Activated naive CD8-positive, alpha-beta T cell (primary cell): Measurements from ENCODE around the gene POU2F1.
A peak's percentile ranks its signal among the peaks of the same experiment; 100 is the strongest.

Source experiments
- H3K27ac Mint-ChIP-seq: one replicate; pipeline ENCODE4 v1.8.0; 2021; ENCODE audit warnings: mixed read lengths
- H3K27me3 Mint-ChIP-seq: one replicate; pipeline ENCODE4 v1.8.0; 2021; ENCODE audit warnings: mixed read lengths
- H3K36me3 Mint-ChIP-seq: one replicate; pipeline ENCODE4 v1.8.0; 2021; ENCODE audit warnings: mixed read lengths
- H3K4me1 Mint-ChIP-seq: one replicate; pipeline ENCODE4 v1.8.0; 2021; ENCODE audit warnings: low read depth, mixed read lengths
- H3K4me3 Mint-ChIP-seq: one replicate; pipeline ENCODE4 v1.8.0; 2021; ENCODE audit warnings: mild to moderate bottlenecking, mixed read lengths
- H3K9me3 Mint-ChIP-seq: one replicate; pipeline ENCODE4 v1.8.0; 2021; ENCODE audit warnings: low read depth, mixed read lengths

The POU2F1 gene

DNA sequence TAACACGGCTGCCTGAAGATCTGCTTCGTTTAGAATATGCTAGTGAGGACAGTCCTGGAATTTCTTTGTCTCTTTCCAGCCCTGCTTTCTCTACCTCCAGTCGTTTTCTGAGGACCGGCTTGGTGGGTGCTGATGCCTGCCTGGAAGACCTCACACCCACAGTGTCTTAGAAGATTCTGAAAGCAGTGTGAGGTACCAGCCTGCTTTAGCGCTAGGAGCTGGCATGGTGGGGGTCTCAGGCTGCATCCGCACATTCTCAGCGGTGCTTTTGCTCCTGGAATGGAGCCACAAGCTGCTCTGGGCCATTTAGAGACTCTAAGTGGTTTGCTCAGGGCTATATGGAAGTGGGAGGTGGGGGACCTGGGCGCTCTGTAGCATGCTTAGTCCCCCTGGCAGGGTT, 236.2 kb downstream of the POU2F1 start:
- Mint-ChIP-seq H3K4me3 (peak overlapping the region; percentile 78), H3K4me1 (peaks cover 67% of the 10 kb centered on the region), H3K36me3 (no peaks in the 10 kb centered on the region), H3K27ac (peak overlapping the region; percentile 91), H3K27me3 (no peaks in the 10 kb centered on the region), H3K9me3 (no peaks in the 10 kb centered on the region)

DNA sequence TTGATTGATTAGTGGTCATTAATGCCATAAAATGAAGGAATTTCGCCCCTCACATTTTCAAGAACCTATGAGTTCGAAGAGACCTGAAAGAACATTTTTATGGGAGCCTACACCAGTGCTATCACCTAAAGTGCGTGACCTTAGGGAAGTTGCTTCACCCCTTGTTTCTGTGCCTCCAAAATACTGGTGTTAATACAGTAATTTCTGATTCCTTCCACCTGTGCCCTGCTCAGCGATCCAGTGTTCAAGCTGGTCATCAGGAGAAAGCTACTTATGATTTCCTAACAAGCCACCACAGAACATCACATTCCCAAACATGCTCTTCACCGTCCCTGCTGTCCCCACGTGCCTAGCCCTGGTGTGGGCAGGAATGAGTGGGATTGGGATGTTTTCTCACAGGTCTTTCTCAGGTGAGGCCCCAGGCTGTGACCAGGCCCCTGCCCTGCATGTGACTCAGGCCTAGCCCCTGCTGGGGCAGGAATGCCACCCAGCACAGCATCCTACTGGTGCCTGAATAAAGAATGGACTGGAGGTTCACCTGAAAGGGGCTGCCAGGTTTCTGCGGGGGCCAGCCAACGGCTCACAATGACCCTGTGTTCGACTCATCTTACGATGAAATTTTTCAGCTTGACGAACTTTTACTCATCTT, 237.4 kb downstream of the POU2F1 start:
- H3K27me3 Mint-ChIP-seq = no peaks in the 10 kb centered on the region
- no peaks in the 10 kb centered on the region for H3K9me3 Mint-ChIP-seq
- peaks cover 61% of the 10 kb centered on the region for H3K4me1 Mint-ChIP-seq
- H3K27ac Mint-ChIP-seq = peak overlapping the region; percentile 91
- H3K4me3 Mint-ChIP-seq = no peak overlapping the region
- peaks cover 3% of the 10 kb centered on the region for H3K36me3 Mint-ChIP-seq

DNA sequence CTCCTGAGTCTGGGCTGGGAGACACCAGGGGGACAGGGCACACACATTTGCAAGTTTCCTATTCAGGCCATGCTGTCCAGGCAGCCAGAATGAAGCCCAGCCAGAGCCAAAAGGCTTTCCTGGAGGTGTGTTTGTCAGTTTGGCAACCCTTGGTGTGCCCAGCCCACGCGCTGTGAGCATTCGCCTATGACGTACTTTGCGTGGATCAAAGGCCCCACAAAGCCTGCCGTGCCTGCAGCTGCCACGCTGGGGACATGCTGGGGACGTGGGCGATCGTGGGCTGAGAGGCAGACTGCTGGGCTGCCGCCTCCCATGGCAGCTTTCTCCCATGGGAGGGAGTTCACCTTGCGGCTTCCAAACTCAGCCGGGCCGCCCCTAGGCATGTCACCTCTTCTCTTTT, 240.2 kb downstream of the POU2F1 start:
- Mint-ChIP-seq H3K27ac (peak overlapping the region; percentile 88), H3K36me3 (peaks cover 6% of the 10 kb centered on the region), H3K27me3 (no peaks in the 10 kb centered on the region), H3K9me3 (no peaks in the 10 kb centered on the region), H3K4me3 (peak overlapping the region; percentile 58), H3K4me1 (peaks cover 73% of the 10 kb centered on the region)

- H3K27ac Mint-ChIP-seq = peak overlapping the region; percentile 90
- peaks cover 67% of the 10 kb centered on the region for H3K4me1 Mint-ChIP-seq
- peaks cover 6% of the 10 kb centered on the region for H3K36me3 Mint-ChIP-seq
- H3K4me3 Mint-ChIP-seq = no peak overlapping the region
- H3K27me3 Mint-ChIP-seq = no peaks in the 10 kb centered on the region
- H3K9me3 Mint-ChIP-seq = no peaks in the 10 kb centered on the region
Observed at GRCh38 chr1:167462341-167462740, 241.7 kb downstream of the POU2F1 start.

GRCh38 chr1:167463080-167463479, 242.4 kb downstream of the POU2F1 start:
- H3K4me1 Mint-ChIP-seq = peaks cover 67% of the 10 kb centered on the region

DNA sequence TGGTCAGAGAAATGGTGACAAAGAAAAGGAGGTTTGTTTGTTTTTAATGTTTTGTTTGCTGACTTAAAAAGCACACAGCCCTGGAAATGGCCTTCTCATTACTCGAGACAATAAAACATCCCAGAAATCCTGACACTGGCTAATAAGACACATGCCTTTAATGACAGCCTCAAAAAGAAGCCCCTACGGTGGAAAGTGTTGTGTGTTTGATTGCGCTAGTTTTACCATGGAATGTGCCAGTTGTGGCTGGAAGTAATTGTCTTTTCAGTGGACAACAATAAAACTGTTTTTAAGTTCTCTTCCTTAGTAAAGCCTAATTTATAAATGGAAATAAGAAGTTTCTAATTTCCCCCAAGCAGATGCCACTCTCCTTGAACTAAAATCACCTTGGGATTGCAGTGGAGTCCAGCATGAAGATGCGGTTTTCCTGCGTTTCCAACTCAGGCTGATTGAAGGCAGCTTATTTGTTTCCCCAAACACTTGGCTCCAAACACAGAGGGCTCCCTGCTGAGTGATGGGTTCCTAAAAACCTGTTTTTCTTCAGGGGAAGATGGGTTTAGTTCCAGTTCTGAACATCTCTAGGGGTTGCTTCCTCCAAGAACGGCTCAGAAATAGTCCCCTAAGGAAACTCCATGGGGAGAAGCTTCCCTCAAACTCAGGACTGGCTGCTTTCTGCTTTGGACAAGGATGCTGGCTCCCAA, 243.3 kb downstream of the POU2F1 start:
- Mint-ChIP-seq H3K27ac (peak overlapping the region; percentile 90), H3K36me3 (peaks cover 6% of the 10 kb centered on the region), H3K27me3 (no peaks in the 10 kb centered on the region), H3K4me3 (no peak overlapping the region), H3K4me1 (peaks cover 74% of the 10 kb centered on the region), H3K9me3 (no peaks in the 10 kb centered on the region)

More at GRCh38 chr1:167463080-167463479, 242.4 kb downstream of the POU2F1 start:
- Mint-ChIP-seq H3K9me3 (no peaks in the 10 kb centered on the region), H3K36me3 (peaks cover 6% of the 10 kb centered on the region), H3K27me3 (no peaks in the 10 kb centered on the region), H3K4me3 (no peak overlapping the region), H3K27ac (peak overlapping the region; percentile 90)

DNA sequence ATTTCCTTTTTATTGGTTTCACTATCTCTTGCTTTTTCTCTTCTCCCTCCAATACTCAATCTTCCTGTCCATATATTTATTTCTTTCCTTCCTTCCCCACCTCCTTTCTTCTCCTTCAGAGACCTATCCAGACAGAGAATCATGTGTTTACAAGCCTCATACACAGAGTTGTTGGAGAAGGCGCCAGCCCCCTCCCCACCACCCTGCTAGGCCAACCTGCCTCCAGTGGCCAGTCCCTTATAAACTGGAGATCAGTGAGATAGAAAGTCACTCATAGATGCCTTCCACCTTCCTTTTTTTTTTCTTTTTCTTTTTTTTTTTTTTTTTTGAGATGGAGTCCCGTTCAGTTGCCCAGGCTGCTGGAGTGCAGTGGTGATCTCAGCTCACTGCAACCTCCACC, 244.3 kb downstream of the POU2F1 start:
- Mint-ChIP-seq H3K27me3 (no peaks in the 10 kb centered on the region), H3K9me3 (no peaks in the 10 kb centered on the region), H3K4me3 (peak overlapping the region; percentile 3), H3K27ac (peak overlapping the region; percentile 90), H3K4me1 (peaks cover 77% of the 10 kb centered on the region), H3K36me3 (peaks cover 6% of the 10 kb centered on the region)

DNA sequence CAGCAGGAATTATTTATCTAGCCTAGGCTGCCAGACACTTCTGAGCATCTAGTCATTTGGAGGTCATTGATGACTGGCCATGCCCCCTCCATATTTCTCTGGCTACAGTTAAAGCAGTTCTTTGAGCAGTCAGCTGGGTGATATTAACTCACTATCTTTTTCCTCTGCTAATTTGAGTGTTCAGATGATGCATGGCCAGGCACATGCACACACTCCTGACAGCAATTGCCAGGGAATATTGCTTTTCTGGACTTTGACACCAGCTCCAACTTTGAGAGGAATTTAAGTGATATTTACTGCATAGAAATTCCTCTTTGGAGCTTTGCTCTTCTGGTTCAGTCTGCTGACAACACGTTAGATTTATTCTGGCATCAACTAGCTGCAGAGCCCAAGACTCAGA, 245.1 kb downstream of the POU2F1 start:
- Mint-ChIP-seq H3K9me3 (no peaks in the 10 kb centered on the region), H3K4me1 (peaks cover 77% of the 10 kb centered on the region), H3K36me3 (peaks cover 6% of the 10 kb centered on the region), H3K27me3 (no peaks in the 10 kb centered on the region), H3K4me3 (no peak overlapping the region), H3K27ac (peak overlapping the region; percentile 90)

DNA sequence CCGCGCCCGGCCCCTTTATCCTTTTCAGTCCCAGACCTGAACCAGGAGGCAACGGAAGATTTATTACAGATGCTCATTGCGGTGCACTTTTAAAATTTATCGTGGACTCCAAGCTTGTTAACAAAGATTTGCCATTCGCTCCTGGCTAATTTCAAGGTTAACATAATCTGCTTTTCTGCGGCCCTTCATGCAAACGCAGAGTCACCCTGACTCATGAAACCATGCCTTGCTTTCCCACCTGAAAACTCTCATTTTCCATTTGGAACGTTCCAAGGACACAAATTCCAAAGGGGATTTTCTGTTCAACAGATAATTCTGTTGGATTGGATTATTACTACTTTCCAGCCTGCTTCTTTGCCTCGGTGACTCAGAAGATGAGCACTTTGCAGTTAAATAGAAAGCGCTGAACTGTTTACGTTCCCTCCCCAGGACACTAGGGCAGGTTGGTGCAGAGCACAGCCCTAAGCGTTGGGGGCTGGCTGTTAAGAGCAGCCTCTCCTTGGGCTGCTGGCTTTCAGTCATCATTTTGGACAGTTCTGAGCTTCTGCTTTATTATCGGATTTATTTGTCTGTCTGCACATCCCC, 246.5 kb downstream of the POU2F1 start:
- no peak overlapping the region for H3K4me3 Mint-ChIP-seq
- H3K36me3 Mint-ChIP-seq = peaks cover 6% of the 10 kb centered on the region
- peak overlapping the region; percentile 68 for H3K27ac Mint-ChIP-seq
- no peaks in the 10 kb centered on the region for H3K9me3 Mint-ChIP-seq
- no peaks in the 10 kb centered on the region for H3K27me3 Mint-ChIP-seq
- peaks cover 76% of the 10 kb centered on the region for H3K4me1 Mint-ChIP-seq

DNA sequence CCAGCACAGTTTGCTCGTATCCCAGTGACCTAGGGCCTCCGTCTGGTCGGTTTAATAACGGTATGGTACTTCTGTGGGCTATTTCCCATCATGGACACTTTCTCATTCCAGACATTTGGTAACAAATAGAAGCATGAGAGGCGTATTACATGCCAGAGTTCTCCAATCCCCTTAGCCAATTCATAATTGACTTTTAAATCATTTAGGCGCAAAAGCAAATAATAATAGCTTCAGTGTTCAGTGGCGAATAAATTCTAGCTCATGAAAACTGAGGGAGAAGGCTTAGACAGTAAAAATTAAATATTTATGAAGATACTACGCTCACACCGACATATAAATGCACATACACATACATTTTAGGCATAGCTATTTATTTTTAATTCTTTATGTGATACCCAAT, 247.1 kb downstream of the POU2F1 start:
- Mint-ChIP-seq H3K4me1 (peaks cover 80% of the 10 kb centered on the region), H3K27me3 (no peaks in the 10 kb centered on the region), H3K36me3 (peaks cover 5% of the 10 kb centered on the region), H3K9me3 (no peaks in the 10 kb centered on the region), H3K27ac (peak overlapping the region; percentile 68), H3K4me3 (no peak overlapping the region)

GRCh38 chr1:167469280-167469965, 248.7 kb downstream of the POU2F1 start:
- peak overlapping the region; percentile 85 for H3K27ac Mint-ChIP-seq
- no peaks in the 10 kb centered on the region for H3K27me3 Mint-ChIP-seq
- no peak overlapping the region for H3K4me3 Mint-ChIP-seq
- H3K36me3 Mint-ChIP-seq = peaks cover 3% of the 10 kb centered on the region
- peaks cover 82% of the 10 kb centered on the region for H3K4me1 Mint-ChIP-seq
- no peaks in the 10 kb centered on the region for H3K9me3 Mint-ChIP-seq

- Mint-ChIP-seq H3K27me3 (no peaks in the 10 kb centered on the region), H3K9me3 (no peaks in the 10 kb centered on the region), H3K4me1 (peaks cover 80% of the 10 kb centered on the region), H3K36me3 (no peaks in the 10 kb centered on the region), H3K27ac (peak overlapping the region; percentile 88), H3K4me3 (peak overlapping the region; percentile 34)
Observed at GRCh38 chr1:167471568-167471967, 250.9 kb downstream of the POU2F1 start.

- H3K9me3 Mint-ChIP-seq = no peaks in the 10 kb centered on the region
Observed at GRCh38 chr1:167472752-167473521, 252.3 kb downstream of the POU2F1 start.

GRCh38 chr1:167473761-167474160, 253.1 kb downstream of the POU2F1 start:
- H3K4me3 Mint-ChIP-seq = peak overlapping the region; percentile 80
- H3K27me3 Mint-ChIP-seq = no peaks in the 10 kb centered on the region
- peaks cover 13% of the 10 kb centered on the region for H3K36me3 Mint-ChIP-seq
- peak overlapping the region; percentile 81 for H3K27ac Mint-ChIP-seq
- H3K9me3 Mint-ChIP-seq = no peaks in the 10 kb centered on the region
- H3K4me1 Mint-ChIP-seq = peaks cover 84% of the 10 kb centered on the region

More at GRCh38 chr1:167472752-167473521, 252.3 kb downstream of the POU2F1 start:
- Mint-ChIP-seq H3K27me3 (no peaks in the 10 kb centered on the region), H3K4me3 (peak overlapping the region; percentile 80), H3K27ac (peak overlapping the region; percentile 81), H3K4me1 (peaks cover 85% of the 10 kb centered on the region), H3K36me3 (peaks cover 6% of the 10 kb centered on the region)
